DOHH2 (cell line): ENCODE results near the gene FARS2.

Experiments
- H3F3A ChIP-seq: fragments of 200-600 bp; sonication (generic), shearing (Covaris generic); 2 replicates; pipeline ENCODE4 v1.6.0; 2016; ENCODE audit warnings: antibody characterized with exemption, mild to moderate bottlenecking; ENCODE audit not compliant: control insufficient read depth, insufficient read depth
- H3K27ac ChIP-seq: fragments of 200-600 bp; sonication (generic); 2 replicates; pipeline ENCODE4 v1.5.1; 2014; ENCODE audit warnings: low read depth, mild to moderate bottlenecking, low read length, moderate library complexity
- H3K27me3 ChIP-seq: fragments of 200-600 bp; sonication (generic); 2 replicates; pipeline ENCODE4 v1.6.1; 2014; ENCODE audit warnings: mild to moderate bottlenecking, low read length, mixed read lengths; ENCODE audit not compliant: control insufficient read depth
- H3K36me3 ChIP-seq: fragments of 200-600 bp; sonication (generic); 2 replicates; pipeline ENCODE4 v1.6.1; 2014; ENCODE audit warnings: mild to moderate bottlenecking, low read length, moderate library complexity, mixed read lengths; ENCODE audit not compliant: control insufficient read depth
- H3K4me1 ChIP-seq: fragments of 200-600 bp; sonication (generic); 2 replicates; pipeline ENCODE4 v1.6.1; 2014; ENCODE audit warnings: mild to moderate bottlenecking, low read length, mixed read lengths; ENCODE audit not compliant: control insufficient read depth
- H3K4me2 ChIP-seq: fragments of 200-600 bp; sonication (generic); 2 replicates; pipeline ENCODE4 v1.6.0; 2014; ENCODE audit warnings: mild to moderate bottlenecking, low read length, moderate library complexity
- H3K4me3 ChIP-seq: fragments of 200-600 bp; sonication (generic); 2 replicates; pipeline ENCODE4 v1.5.1; 2014; ENCODE audit warnings: mild to moderate bottlenecking, low read length, mixed read lengths
- H3K79me2 ChIP-seq: fragments of 200-600 bp; sonication (generic); 2 replicates; pipeline ENCODE4 v1.6.1; 2014; ENCODE audit warnings: mild to moderate bottlenecking, low read length, mixed read lengths; ENCODE audit not compliant: control insufficient read depth
- H3K9me2 ChIP-seq: fragments of 200-600 bp; sonication (generic); replicated peaks from 2 replicates; pipeline ENCODE4 v1.6.1; 2014; ENCODE audit warnings: mild to moderate bottlenecking, low read length, mixed read lengths; ENCODE audit not compliant: control insufficient read depth
- H3K9me3 ChIP-seq: fragments of 200-600 bp; sonication (generic); 2 replicates; pipeline ENCODE4 v1.6.1; 2014; ENCODE audit warnings: antibody characterized with exemption, low read length, mixed read lengths; ENCODE audit not compliant: control insufficient read depth, insufficient read depth
- H4K20me1 ChIP-seq: fragments of 200-600 bp; sonication (generic); 2 replicates; pipeline ENCODE4 v1.6.0; 2014; ENCODE audit warnings: low read depth, mild to moderate bottlenecking, antibody characterized with exemption, low read length, moderate library complexity; ENCODE audit not compliant: control insufficient read depth, insufficient read depth
- EZH2phosphoT487 ChIP-seq: fragments of 200-600 bp; sonication (generic); IDR thresholded peaks from 2 replicates; pipeline ENCODE4 v1.6.1; 2017; ENCODE audit warnings: borderline replicate concordance, mild to moderate bottlenecking, antibody characterized with exemption, low read length, moderate library complexity, mixed read lengths
- TF ChIP-seq, protein P1 (sequence below): fragments of 200-600 bp; sonication (generic); IDR thresholded peaks from one replicate; pipeline ENCODE4 v1.5.1; 2014; ENCODE audit warnings: antibody characterized with exemption, mild to moderate bottlenecking, low read depth, low read length; ENCODE audit not compliant: poor library complexity, severe bottlenecking

The FARS2 gene

DNA sequence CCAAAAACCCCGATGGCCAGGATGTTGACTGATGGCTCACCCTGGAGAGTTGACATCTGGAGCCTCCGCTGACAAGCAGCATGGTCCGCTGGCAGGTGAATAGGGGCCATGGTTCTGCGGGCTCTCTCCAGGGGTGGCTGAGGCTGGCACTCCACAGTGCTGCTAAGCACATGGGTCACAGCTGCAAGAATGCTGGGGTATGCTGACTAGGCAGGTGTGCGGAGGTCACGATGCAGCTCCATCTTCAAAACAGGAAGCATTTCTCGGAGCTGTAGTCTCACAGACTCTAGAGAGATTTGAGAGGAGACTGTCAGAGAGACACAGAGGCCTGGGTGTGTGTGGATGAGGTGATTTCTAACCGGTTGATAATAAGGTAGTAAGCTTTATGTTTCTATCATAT, 403.9 kb downstream of the FARS2 start:
- H3K4me1 ChIP-seq: peaks cover 43% of the 10 kb centered on the region

DNA sequence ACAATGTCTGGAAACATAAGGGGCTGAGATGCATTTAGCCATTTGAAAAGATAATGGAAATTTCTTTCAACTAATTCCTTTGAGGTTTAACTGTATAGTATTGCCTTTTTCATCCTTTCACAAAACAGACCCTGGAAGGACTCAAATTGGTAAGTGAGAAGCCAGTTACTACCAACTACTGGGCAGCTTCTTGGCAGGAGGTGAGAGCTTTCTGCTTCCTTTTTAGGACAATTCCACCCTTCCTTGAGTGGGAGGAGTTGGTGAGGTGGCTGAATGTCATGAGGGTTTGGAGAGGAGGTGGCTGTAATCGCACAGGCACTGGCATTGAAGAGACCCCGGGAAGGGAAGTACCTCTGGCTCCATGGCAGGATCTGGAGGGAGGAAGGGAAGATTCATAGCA, 404.4 kb downstream of the FARS2 start:
- Histone ChIP-seq H3K27me3 (no peaks in the 10 kb centered on the region), H3K36me3 (no peaks in the 10 kb centered on the region; the same call in 1 of the 2 replicates), H3F3A (no peaks in the 10 kb centered on the region; the same call in 1 of the 2 replicates), H3K9me3 (no peaks in the 10 kb centered on the region), H3K4me3 (peak overlapping the region; percentile 52), H3K27ac (peak overlapping the region; percentile 49), H3K4me1 (peaks cover 44% of the 10 kb centered on the region), H3K79me2 (no peaks in the 10 kb centered on the region), H4K20me1 (no peaks in the 10 kb centered on the region), H3K4me2 (peak overlapping the region; percentile 74), H3K9me2 (no peaks in the 10 kb centered on the region)
- TF ChIP-seq, protein P1, sequence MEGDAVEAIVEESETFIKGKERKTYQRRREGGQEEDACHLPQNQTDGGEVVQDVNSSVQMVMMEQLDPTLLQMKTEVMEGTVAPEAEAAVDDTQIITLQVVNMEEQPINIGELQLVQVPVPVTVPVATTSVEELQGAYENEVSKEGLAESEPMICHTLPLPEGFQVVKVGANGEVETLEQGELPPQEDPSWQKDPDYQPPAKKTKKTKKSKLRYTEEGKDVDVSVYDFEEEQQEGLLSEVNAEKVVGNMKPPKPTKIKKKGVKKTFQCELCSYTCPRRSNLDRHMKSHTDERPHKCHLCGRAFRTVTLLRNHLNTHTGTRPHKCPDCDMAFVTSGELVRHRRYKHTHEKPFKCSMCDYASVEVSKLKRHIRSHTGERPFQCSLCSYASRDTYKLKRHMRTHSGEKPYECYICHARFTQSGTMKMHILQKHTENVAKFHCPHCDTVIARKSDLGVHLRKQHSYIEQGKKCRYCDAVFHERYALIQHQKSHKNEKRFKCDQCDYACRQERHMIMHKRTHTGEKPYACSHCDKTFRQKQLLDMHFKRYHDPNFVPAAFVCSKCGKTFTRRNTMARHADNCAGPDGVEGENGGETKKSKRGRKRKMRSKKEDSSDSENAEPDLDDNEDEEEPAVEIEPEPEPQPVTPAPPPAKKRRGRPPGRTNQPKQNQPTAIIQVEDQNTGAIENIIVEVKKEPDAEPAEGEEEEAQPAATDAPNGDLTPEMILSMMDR: no peak
- no peak for TF ChIP-seq EZH2phosphoT487

More for the DNA sequence above, 403.9 kb downstream of the FARS2 start:
- Histone ChIP-seq H3K27ac (peak overlapping the region; percentile 49), H3K9me3 (no peaks in the 10 kb centered on the region), H3K4me2 (peak overlapping the region; percentile 74), H3K9me2 (no peaks in the 10 kb centered on the region), H4K20me1 (no peaks in the 10 kb centered on the region), H3K79me2 (no peaks in the 10 kb centered on the region), H3K27me3 (no peaks in the 10 kb centered on the region), H3K36me3 (no peaks in the 10 kb centered on the region; the same call in 1 of the 2 replicates), H3F3A (no peaks in the 10 kb centered on the region), H3K4me3 (peak overlapping the region; percentile 52)
- no peak for TF ChIP-seq EZH2phosphoT487
- TF ChIP-seq, protein P1: no peak

DNA sequence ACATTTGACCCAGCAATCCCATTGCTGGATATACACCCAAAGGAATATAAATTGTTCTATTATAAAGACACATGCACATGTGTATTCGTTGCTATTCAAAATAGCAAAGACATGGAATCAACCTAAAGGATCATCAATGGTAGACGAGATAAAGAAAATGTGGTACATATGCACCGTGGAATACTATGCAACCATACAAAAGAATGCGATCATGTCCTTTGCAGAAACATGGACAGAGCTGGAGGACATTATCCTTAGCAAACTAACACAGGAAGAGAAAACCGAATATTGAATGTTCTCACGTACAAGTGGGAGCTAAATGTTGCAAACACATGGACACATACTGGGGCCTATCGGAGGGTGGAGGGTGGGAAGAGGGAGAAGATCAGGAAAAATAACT, 405.4 kb downstream of the FARS2 start:
- no peak for TF ChIP-seq EZH2phosphoT487
- TF ChIP-seq, protein P1: no peak
- Histone ChIP-seq H3K27me3 (no peaks in the 10 kb centered on the region), H3K36me3 (no peaks in the 10 kb centered on the region; the same call in 1 of the 2 replicates), H3K79me2 (no peaks in the 10 kb centered on the region), H3K4me3 (no peak overlapping the region), H3K27ac (no peak overlapping the region), H3K4me1 (peaks cover 53% of the 10 kb centered on the region), H3F3A (no peaks in the 10 kb centered on the region; the same call in 1 of the 2 replicates), H4K20me1 (no peaks in the 10 kb centered on the region), H3K9me3 (no peaks in the 10 kb centered on the region), H3K9me2 (no peaks in the 10 kb centered on the region), H3K4me2 (no peak overlapping the region)

DNA sequence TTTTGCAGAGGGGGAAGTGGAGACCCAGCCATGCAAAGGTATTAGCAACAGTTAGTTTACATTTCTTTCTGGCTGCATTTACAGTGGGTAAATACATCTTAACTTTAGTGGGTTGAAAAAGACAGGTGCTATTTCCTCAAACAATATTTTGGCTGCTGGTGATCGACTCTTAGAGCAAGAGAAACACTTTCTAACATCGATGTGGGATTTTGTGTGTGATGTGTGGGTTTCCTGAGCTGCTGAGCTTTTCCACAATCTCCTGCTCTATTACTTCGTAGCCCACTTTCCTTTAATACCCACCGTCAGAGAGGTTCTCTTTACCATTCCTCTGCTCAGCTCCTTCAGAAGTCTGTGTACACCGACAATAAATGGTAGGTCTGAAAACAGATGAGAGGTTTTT, 406.4 kb downstream of the FARS2 start:
- Histone ChIP-seq H3K36me3 (no peaks in the 10 kb centered on the region; the same call in 1 of the 2 replicates), H3K4me3 (no peak overlapping the region), H3K27me3 (no peaks in the 10 kb centered on the region), H3K9me2 (no peaks in the 10 kb centered on the region), H3K27ac (no peak overlapping the region), H3K9me3 (no peaks in the 10 kb centered on the region), H3K4me2 (no peak overlapping the region), H4K20me1 (no peaks in the 10 kb centered on the region), H3K4me1 (peaks cover 46% of the 10 kb centered on the region), H3F3A (no peaks in the 10 kb centered on the region; the same call in 1 of the 2 replicates), H3K79me2 (no peaks in the 10 kb centered on the region)
- TF ChIP-seq EZH2phosphoT487: no peak
- TF ChIP-seq, protein P1: no peak
